T-helper 2 cell (primary cell): ENCODE measurements around the gene GDPD3.
"Not testable (repeated sequence)": the region's sequence is repeated elsewhere in the genome, so short reads cannot be mapped to it uniquely, and the experiment has no call there.

Experiments
- DNase-seq, 5 experiments: peaks; one replicate each; pipeline versions ENCODE4 v3.0.0 to v3.0.0-alpha.2; 2012 to 2022
- total RNA-seq, 2 donors: gene quantifications; one replicate each; lab custom pipeline; 2026; lab: John Stamatoyannopoulos, UW

The GDPD3 gene
- 3.7 to 5.7 reads per million in 2 donors for total RNA-seq

GRCh38 chr16:30113031-30113710 is at the start of gene GDPD3:
GDPD3 (minus strand) TSS chr16:30113537; CDS start chr16:30113478, 59 bp downstream.
- no peak for DNase-seq

- DNase-seq = no peak
Observed at GRCh38 chr16:30157214-30157613, 43.9 kb upstream of the GDPD3 start.

GRCh38 chr16:30155188-30155587 is 41.9 kb upstream of the GDPD3 start:
- no peak for DNase-seq

- DNase-seq = no peak
Observed at GRCh38 chr16:30152517-30152916, 39.2 kb upstream of the GDPD3 start.

- no peak for DNase-seq
Observed at GRCh38 chr16:30151091-30151490, 37.8 kb upstream of the GDPD3 start.

- no peak for DNase-seq
Observed at GRCh38 chr16:30149250-30149930, 36.1 kb upstream of the GDPD3 start.

- no peak for DNase-seq
Observed at GRCh38 chr16:30147843-30148510, 34.6 kb upstream of the GDPD3 start.

GRCh38 chr16:30145657-30146056 is 32.3 kb upstream of the GDPD3 start:
- DNase-seq = no peak

GRCh38 chr16:30144917-30145316 is 31.6 kb upstream of the GDPD3 start:
- no peak for DNase-seq

- no peak for DNase-seq
Observed at GRCh38 chr16:30144017-30144416, 30.7 kb upstream of the GDPD3 start.

- DNase-seq = no peak
Observed at GRCh38 chr16:30143347-30143702, 30.0 kb upstream of the GDPD3 start.

GRCh38 chr16:30142672-30143346 is 29.5 kb upstream of the GDPD3 start:
- DNase-seq = peak in 2 of 5 experiments; percentile 31 to 58

GRCh38 chr16:30141750-30142149 is 28.4 kb upstream of the GDPD3 start:
- peak in 1 of 5 experiments; percentile 49 for DNase-seq

- no peak for DNase-seq
Observed at GRCh38 chr16:30139583-30140481, 26.5 kb upstream of the GDPD3 start.

GRCh38 chr16:30137897-30138296 is 24.6 kb upstream of the GDPD3 start:
- no peak for DNase-seq

GRCh38 chr16:30136971-30137605 is 23.8 kb upstream of the GDPD3 start:
- DNase-seq = no peak

GRCh38 chr16:30132591-30132990 is 19.3 kb upstream of the GDPD3 start:
- DNase-seq = no peak

GRCh38 chr16:30131869-30132475 is 18.6 kb upstream of the GDPD3 start:
- DNase-seq = no peak

GRCh38 chr16:30127993-30128392 is 14.7 kb upstream of the GDPD3 start:
- no peak for DNase-seq

GRCh38 chr16:30125690-30126089 is 12.4 kb upstream of the GDPD3 start:
- DNase-seq = not testable (repeated sequence)

GRCh38 chr16:30124985-30125379 is 11.6 kb upstream of the GDPD3 start:
- no peak for DNase-seq
